Mesodermal cell (in vitro differentiated cells): ENCODE results near the gene LEMD1.

Source experiments
- H3K27ac ChIP-seq: 2 replicates; pipeline ENCODE4 v1.7.0; 2013; ENCODE audit warnings: mild to moderate bottlenecking, low read depth, low read length, moderate library complexity; ENCODE audit not compliant: severe bottlenecking
- H3K36me3 ChIP-seq: 2 replicates; pipeline ENCODE4 v1.7.1; 2013; ENCODE audit warnings: mild to moderate bottlenecking, low read length, moderate library complexity; ENCODE audit not compliant: control insufficient read depth, insufficient read depth
- H3K4me1 ChIP-seq: one replicate; pipeline ENCODE4 v1.7.1; 2013; ENCODE audit warnings: mild to moderate bottlenecking, low read length; ENCODE audit not compliant: insufficient read depth, control insufficient read depth, poor library complexity, severe bottlenecking
- H3K4me3 ChIP-seq: 2 replicates; pipeline ENCODE4 v1.7.0; 2013; ENCODE audit warnings: low read length, control low read depth, mild to moderate bottlenecking; ENCODE audit not compliant: insufficient read depth, poor library complexity, severe bottlenecking; ENCODE audit errors: extremely low read depth
- H3K9me3 ChIP-seq: 2 replicates; pipeline ENCODE4 v1.7.1; 2013; ENCODE audit warnings: mild to moderate bottlenecking, low read length, moderate library complexity; ENCODE audit not compliant: control insufficient read depth
- WGBS, 2 experiments: methylation state at CpG; one replicate each; pipeline ENCODE4 v1.1.5; 2013; ENCODE audit warnings: missing lambda C conversion rate in 2 of 2; ENCODE audit not compliant: insufficient coverage in 2 of 2; 5-methylcytosine and 5-hydroxymethylcytosine counted together

Gene LEMD1

GRCh38 chr1:205353191-205353590 lies 68.7 kb downstream of the LEMD1 start:
- Histone ChIP-seq H3K27ac (peak overlapping the region; percentile 29), H3K36me3 (no peaks in the 10 kb centered on the region), H3K9me3 (no peaks in the 10 kb centered on the region), H3K4me1 (peaks cover 50% of the 10 kb centered on the region), H3K4me3 (no peak overlapping the region)
- 95 to 100% methylated on average over 4 of the region's 4 CpGs for WGBS, 2 experiments

GRCh38 chr1:205351984-205352713 lies 69.7 kb downstream of the LEMD1 start:
- no peak overlapping the region for H3K4me3 ChIP-seq
- H3K36me3 ChIP-seq, result no peaks in the 10 kb centered on the region
- H3K27ac ChIP-seq, result peak overlapping the region; percentile 23
- H3K9me3 ChIP-seq, result no peaks in the 10 kb centered on the region
- whole genome bisulfite sequencing, 2 experiments, result 77 to 80% methylated on average over 10 of the region's 11 CpGs
- peaks cover 60% of the 10 kb centered on the region for H3K4me1 ChIP-seq

GRCh38 chr1:205350691-205351141 lies 71.1 kb downstream of the LEMD1 start:
- Histone ChIP-seq H3K4me3 (no peak overlapping the region), H3K4me1 (peaks cover 54% of the 10 kb centered on the region), H3K36me3 (no peaks in the 10 kb centered on the region), H3K27ac (peak overlapping the region; percentile 58), H3K9me3 (no peaks in the 10 kb centered on the region)
- WGBS, 2 experiments, result 44 to 69% methylated on average over 6 to 7 of the region's 8 CpGs

- Histone ChIP-seq H3K4me3 (no peak overlapping the region), H3K36me3 (no peaks in the 10 kb centered on the region), H3K4me1 (peaks cover 52% of the 10 kb centered on the region), H3K27ac (peak overlapping the region; percentile 58), H3K9me3 (no peaks in the 10 kb centered on the region)
- WGBS, 2 experiments, result 81 to 88% methylated on average over 4 of the region's 4 CpGs
Observed at GRCh38 chr1:205350124-205350523, 71.7 kb downstream of the LEMD1 start.

- H3K36me3 ChIP-seq, result no peaks in the 10 kb centered on the region
- no peak overlapping the region for H3K4me3 ChIP-seq
- 47 to 71% methylated on average over 3 of the region's 5 CpGs for WGBS, 2 experiments
- peaks cover 45% of the 10 kb centered on the region for H3K4me1 ChIP-seq
- H3K9me3 ChIP-seq, result no peaks in the 10 kb centered on the region
- H3K27ac ChIP-seq, result peak overlapping the region; percentile 24
Observed at GRCh38 chr1:205348554-205349487, 73.0 kb downstream of the LEMD1 start.

GRCh38 chr1:205346956-205347574 lies 74.8 kb downstream of the LEMD1 start:
- H3K36me3 ChIP-seq, result no peaks in the 10 kb centered on the region
- 86 to 94% methylated on average over 7 to 8 of the region's 10 CpGs for WGBS, 2 experiments
- H3K27ac ChIP-seq, result peak overlapping the region; percentile 62
- H3K9me3 ChIP-seq, result no peaks in the 10 kb centered on the region
- H3K4me3 ChIP-seq, result no peak overlapping the region
- peaks cover 38% of the 10 kb centered on the region for H3K4me1 ChIP-seq

- Histone ChIP-seq H3K9me3 (no peaks in the 10 kb centered on the region), H3K4me3 (no peak overlapping the region), H3K4me1 (peaks cover 33% of the 10 kb centered on the region), H3K36me3 (no peaks in the 10 kb centered on the region), H3K27ac (no peak overlapping the region)
- WGBS, 2 experiments, result 89 to 90% methylated on average over 9 to 10 of the region's 11 CpGs
Observed at GRCh38 chr1:205345761-205346160, 76.1 kb downstream of the LEMD1 start.

- no peaks in the 10 kb centered on the region for H3K36me3 ChIP-seq
- no peak overlapping the region for H3K27ac ChIP-seq
- peaks cover 24% of the 10 kb centered on the region for H3K4me1 ChIP-seq
- no peaks in the 10 kb centered on the region for H3K9me3 ChIP-seq
- H3K4me3 ChIP-seq, result peak overlapping the region; percentile 44
- WGBS, 2 experiments, result 20 to 27% methylated on average over 22 to 24 of the region's 59 CpGs
Observed at GRCh38 chr1:205344066-205344928, 77.6 kb downstream of the LEMD1 start.

GRCh38 chr1:205343431-205344065 lies 78.3 kb downstream of the LEMD1 start:
- Histone ChIP-seq H3K9me3 (no peaks in the 10 kb centered on the region), H3K27ac (no peak overlapping the region), H3K4me1 (peaks cover 19% of the 10 kb centered on the region), H3K4me3 (peak overlapping the region; percentile 44), H3K36me3 (no peaks in the 10 kb centered on the region)
- 3 to 8% methylated on average over 43 to 59 of the region's 63 CpGs for WGBS, 2 experiments
